Naive B cell (primary cell): Measurements from ENCODE around the gene KPNB1. TPM values are rescaled to one million over a fixed set of nuclear protein-coding genes. Genes with fewer than 3 reads are reported as not detected.

ENCODE experiments used
- ATAC-seq, 2 donors: fragments of 150-1000 bp; cut with Tn5 transposase; 2 replicates each; pipeline ENCODE4 v1.10.0; 2021; ENCODE audit warnings: low read depth in 2 of 2, mild to moderate bottlenecking in 2 of 2, moderate library complexity in 2 of 2
- DNase-seq: peaks from one replicate; pipeline ENCODE4 v3.0.0; 2022
- H3K27ac Mint-ChIP-seq, 6 donors: one replicate each; pipeline ENCODE4 v1.8.0; 2020 to 2022; ENCODE audit warnings: mild to moderate bottlenecking in 6 of 6, mixed read lengths in 6 of 6, moderate library complexity in 5 of 6, inconsistent platforms in 2 of 6
- H3K27me3 Mint-ChIP-seq, 3 donors: one replicate each; pipeline ENCODE4 v1.8.0; 2021 to 2022; ENCODE audit warnings: mixed read lengths in 3 of 3, mild to moderate bottlenecking in 1 of 3
- H3K36me3 Mint-ChIP-seq, 2 donors: one replicate each; pipeline ENCODE4 v1.8.0; 2020 to 2022; ENCODE audit warnings: mixed read lengths in 2 of 2, inconsistent platforms in 1 of 2, mild to moderate bottlenecking in 1 of 2
- H3K4me1 Mint-ChIP-seq, 3 donors: one replicate each; pipeline ENCODE4 v1.8.0; 2020 to 2022; ENCODE audit warnings: mixed read lengths in 3 of 3, inconsistent platforms in 1 of 3, mild to moderate bottlenecking in 1 of 3, moderate library complexity in 1 of 3
- H3K4me3 Mint-ChIP-seq, 8 donors: one replicate each; pipeline ENCODE4 v1.8.0; 2020 to 2022; ENCODE audit warnings: mild to moderate bottlenecking in 8 of 8, mixed read lengths in 8 of 8, moderate library complexity in 8 of 8, inconsistent platforms in 2 of 8
- H3K9me3 Mint-ChIP-seq, 7 donors: one replicate each; pipeline ENCODE4 v1.8.0; 2020 to 2022; ENCODE audit warnings: mixed read lengths in 7 of 7, mild to moderate bottlenecking in 5 of 7, inconsistent platforms in 2 of 7, moderate library complexity in 1 of 7
- polyA plus RNA-seq, 6 donors: library from polyadenylated mRNA; unstranded; fragments of 300-500 nt; fragmentation: Illumina TruSeq; gene quantifications; one replicate each; pipeline ENCODE4 v1.2.3, GENCODE V29; 2021; ENCODE audit warnings: low read depth in 6 of 6

The KPNB1 gene
- polyA plus RNA-seq: 10 to 100 TPM in 5 of 6 donors, 1 to 10 TPM in 1; 6.4 to 33.5 (median 30.6) TPM

- Mint-ChIP-seq H3K4me3 (peak within 1 kb of the TSS; percentile 90 to 100 (median 98)), H3K27ac (peak within 1 kb of the TSS; percentile 92 to 99 (median 96)), H3K36me3 (peaks cover 0 to 7% of the 10 kb centered on the region in 2 donors), H3K27me3 (no peaks in the 10 kb centered on the region), H3K9me3 (no peaks in the 10 kb centered on the region), H3K4me1 (peaks cover 23 to 59% (median 27%) of the 10 kb centered on the region in 3 donors)
- DNase-seq: peak; percentile 99
- ATAC-seq: peak; percentile 79 to 84
These were observed at the start of gene KPNB1 for GRCh38 chr17:47649153-47649971. Gene KPNB1, plus strand, starts transcription at chr17:47649919. Its CDS starts 326 bp downstream, at chr17:47650245.

DNA sequence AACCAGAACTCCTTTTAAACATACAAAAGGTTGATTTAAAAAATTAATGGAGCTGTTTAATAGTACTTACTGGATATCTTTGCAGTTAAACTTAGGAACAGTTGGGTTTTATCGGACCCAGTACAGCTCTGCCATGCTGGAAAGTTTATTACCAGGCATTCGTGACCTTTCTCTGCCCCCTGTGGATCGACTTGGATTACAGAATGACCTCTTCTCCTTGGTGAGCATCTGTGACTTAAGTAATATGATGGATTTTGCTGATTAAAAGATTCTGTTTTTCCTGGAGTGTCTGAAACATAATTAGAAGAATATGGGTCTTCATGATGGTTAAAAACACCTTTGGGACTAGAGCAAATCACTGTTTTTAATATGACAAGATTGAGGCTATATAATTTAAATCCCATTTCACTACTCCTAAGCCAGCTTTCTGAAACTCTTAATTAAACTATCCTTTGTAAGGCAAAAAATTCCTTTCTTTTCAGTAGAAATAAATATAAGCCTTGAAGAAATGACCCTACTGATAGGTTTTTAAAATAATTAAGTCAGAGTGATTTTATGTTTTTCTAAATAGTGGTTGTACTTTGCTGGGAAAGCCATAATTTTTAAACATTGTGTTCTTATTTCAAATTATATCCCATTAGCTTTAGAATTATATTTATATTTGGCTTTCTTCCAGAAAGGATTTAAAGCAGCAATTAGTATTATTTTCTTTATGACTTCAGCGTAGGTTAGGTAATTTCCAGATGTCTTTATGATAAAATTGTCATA, 45.7 kb upstream of the KPNB1 start:
- no peaks in the 10 kb centered on the region for H3K9me3 Mint-ChIP-seq
- peaks cover 10 to 31% of the 10 kb centered on the region in 2 donors for H3K36me3 Mint-ChIP-seq
- no peak overlapping the region for H3K4me3 Mint-ChIP-seq
- DNase-seq (no peak), ATAC-seq (no peak)
- peak overlapping the region in 2 of 6 donors; percentile 2 to 53 for H3K27ac Mint-ChIP-seq
- no peaks in the 10 kb centered on the region for H3K27me3 Mint-ChIP-seq
- H3K4me1 Mint-ChIP-seq: peaks cover 0 to 4% (median 0%) of the 10 kb centered on the region in 3 donors

DNA sequence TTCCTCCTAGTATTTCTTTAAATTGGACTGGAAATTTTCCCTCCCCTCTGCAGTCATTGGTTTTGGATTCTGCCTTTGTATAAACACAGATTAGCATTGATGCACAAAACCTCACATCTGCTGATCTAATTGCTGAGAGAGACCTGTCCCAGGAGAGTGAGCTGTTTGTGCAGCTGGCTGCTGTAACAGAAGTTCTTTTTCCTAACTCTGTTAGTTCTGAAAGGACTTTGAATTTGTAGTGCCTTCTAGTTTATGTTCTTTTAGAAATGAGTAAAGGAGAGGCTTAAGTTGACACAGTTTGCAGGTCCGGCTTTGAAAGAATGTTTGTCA, 45.2 kb upstream of the KPNB1 start:
- no peak for ATAC-seq
- no peak overlapping the region for H3K27ac Mint-ChIP-seq
- H3K27me3 Mint-ChIP-seq: no peaks in the 10 kb centered on the region
- H3K9me3 Mint-ChIP-seq: no peaks in the 10 kb centered on the region
- no peak overlapping the region for H3K4me3 Mint-ChIP-seq
- peaks cover 0 to 4% (median 0%) of the 10 kb centered on the region in 3 donors for H3K4me1 Mint-ChIP-seq
- H3K36me3 Mint-ChIP-seq: peaks cover 10 to 32% of the 10 kb centered on the region in 2 donors
- no peak for DNase-seq

GRCh38 chr17:47605011-47605410, 44.7 kb upstream of the KPNB1 start:
- H3K27ac Mint-ChIP-seq: peak overlapping the region in 2 of 6 donors; percentile 35 to 76
- no peaks in the 10 kb centered on the region for H3K27me3 Mint-ChIP-seq
- H3K9me3 Mint-ChIP-seq: no peaks in the 10 kb centered on the region
- no peak for ATAC-seq
- H3K4me1 Mint-ChIP-seq: peaks cover 0 to 4% (median 0%) of the 10 kb centered on the region in 3 donors
- H3K36me3 Mint-ChIP-seq: peaks cover 10 to 32% of the 10 kb centered on the region in 2 donors
- DNase-seq: no peak
- H3K4me3 Mint-ChIP-seq: no peak overlapping the region

- peak overlapping the region in 3 of 6 donors; percentile 32 to 46 (median 41) for H3K27ac Mint-ChIP-seq
- ATAC-seq (no peak), DNase-seq (no peak)
- H3K4me3 Mint-ChIP-seq: no peak overlapping the region
- peaks cover 10 to 26% of the 10 kb centered on the region in 2 donors for H3K36me3 Mint-ChIP-seq
- H3K9me3 Mint-ChIP-seq: no peaks in the 10 kb centered on the region
- H3K27me3 Mint-ChIP-seq: no peaks in the 10 kb centered on the region
- H3K4me1 Mint-ChIP-seq: peaks cover 0 to 4% (median 2%) of the 10 kb centered on the region in 3 donors
These were observed 42.2 kb upstream of the KPNB1 start for GRCh38 chr17:47607481-47607880.

GRCh38 chr17:47611372-47612350, 38.1 kb upstream of the KPNB1 start:
- peaks cover 4 to 8% (median 4%) of the 10 kb centered on the region in 3 donors for H3K4me1 Mint-ChIP-seq
- no peak for DNase-seq
- no peaks in the 10 kb centered on the region for H3K27me3 Mint-ChIP-seq
- H3K9me3 Mint-ChIP-seq: no peaks in the 10 kb centered on the region
- H3K27ac Mint-ChIP-seq: no peak overlapping the region
- H3K4me3 Mint-ChIP-seq: no peak overlapping the region
- H3K36me3 Mint-ChIP-seq: peaks cover 10 to 18% of the 10 kb centered on the region in 2 donors
- no peak for ATAC-seq

DNA sequence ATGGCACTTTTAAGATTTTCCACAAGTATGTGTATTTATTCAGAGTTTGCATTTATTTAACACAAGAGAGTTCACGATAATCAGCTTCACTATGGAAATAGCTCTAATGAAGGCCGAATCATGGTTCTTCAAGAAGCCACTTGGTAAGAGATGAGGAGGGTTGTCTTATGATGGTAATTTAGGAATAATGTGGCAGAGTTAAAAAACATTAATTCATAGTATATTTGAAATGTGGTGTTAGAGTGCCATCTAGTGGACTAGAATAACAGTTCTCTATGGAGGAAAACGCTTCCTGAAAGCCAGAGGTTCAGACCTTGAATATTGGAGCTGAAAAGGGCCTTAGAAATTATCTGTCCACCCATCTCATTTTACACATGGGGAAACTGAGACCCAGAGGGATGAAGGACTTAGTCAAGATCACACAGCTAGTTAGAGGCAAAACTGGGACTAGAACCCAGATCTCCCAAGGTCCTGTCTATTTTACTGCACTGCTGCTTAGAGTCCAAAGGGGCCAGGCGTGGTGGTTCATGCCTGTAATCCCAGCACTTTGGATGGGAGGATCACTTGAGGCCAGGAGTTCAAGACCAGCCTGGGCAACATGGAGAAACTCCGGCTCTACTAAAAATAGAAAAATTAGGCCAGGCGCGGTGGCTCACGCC, 33.8 kb upstream of the KPNB1 start:
- Mint-ChIP-seq H3K27ac (peak overlapping the region in 1 of 6 donors; percentile 8), H3K4me1 (peaks cover 0 to 33% (median 4%) of the 10 kb centered on the region in 3 donors), H3K4me3 (no peak overlapping the region), H3K27me3 (no peaks in the 10 kb centered on the region), H3K9me3 (no peaks in the 10 kb centered on the region), H3K36me3 (peaks cover 10 to 16% of the 10 kb centered on the region in 2 donors)
- ATAC-seq (peak in 1 of 2 donors; percentile 49), DNase-seq (peak; percentile 43)

DNA sequence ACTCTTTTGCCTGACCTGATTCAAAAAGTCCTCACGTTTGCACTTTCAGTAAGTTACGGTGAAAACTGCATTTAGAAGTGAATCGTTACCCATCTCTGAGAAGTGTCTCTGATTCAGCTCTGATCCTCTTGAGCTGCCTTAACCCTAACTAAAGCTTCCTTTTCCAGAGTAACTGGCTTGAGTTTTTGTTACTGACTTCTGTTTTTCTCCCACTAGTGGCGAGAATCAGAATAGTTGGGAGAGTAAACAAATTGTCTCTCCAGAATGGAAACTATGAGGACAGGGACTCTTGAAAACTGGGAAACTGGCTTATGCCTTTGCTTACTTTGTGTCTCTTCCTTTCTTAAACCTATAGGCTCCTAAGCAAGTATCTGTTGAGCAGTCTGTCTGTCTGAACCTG, 31.3 kb upstream of the KPNB1 start:
- Mint-ChIP-seq H3K4me1 (peaks cover 0 to 41% (median 4%) of the 10 kb centered on the region in 3 donors), H3K9me3 (no peaks in the 10 kb centered on the region), H3K4me3 (peak overlapping the region in 1 of 8 donors; percentile 90), H3K27ac (no peak overlapping the region), H3K36me3 (peaks cover 13 to 16% of the 10 kb centered on the region in 2 donors), H3K27me3 (no peaks in the 10 kb centered on the region)
- no peak for ATAC-seq
- no peak for DNase-seq

GRCh38 chr17:47620503-47621245, 29.0 kb upstream of the KPNB1 start:
- ATAC-seq: no peak
- Mint-ChIP-seq H3K9me3 (no peaks in the 10 kb centered on the region), H3K4me1 (peaks cover 3 to 42% (median 4%) of the 10 kb centered on the region in 3 donors), H3K27ac (peak overlapping the region in 2 of 6 donors; percentile 53 to 90), H3K4me3 (peak overlapping the region in 1 of 8 donors; percentile 90), H3K36me3 (peaks cover 11 to 16% of the 10 kb centered on the region in 2 donors), H3K27me3 (no peaks in the 10 kb centered on the region)
- no peak for DNase-seq

GRCh38 chr17:47621293-47622179, 28.2 kb upstream of the KPNB1 start:
- H3K36me3 Mint-ChIP-seq: peaks cover 7 to 16% of the 10 kb centered on the region in 2 donors
- peak overlapping the region in 1 of 8 donors; percentile 42 for H3K4me3 Mint-ChIP-seq
- DNase-seq (no peak), ATAC-seq (no peak)
- H3K9me3 Mint-ChIP-seq: no peaks in the 10 kb centered on the region
- H3K27ac Mint-ChIP-seq: no peak overlapping the region
- peaks cover 0 to 37% (median 3%) of the 10 kb centered on the region in 3 donors for H3K4me1 Mint-ChIP-seq
- no peaks in the 10 kb centered on the region for H3K27me3 Mint-ChIP-seq

- no peak overlapping the region for H3K27ac Mint-ChIP-seq
- H3K4me1 Mint-ChIP-seq: peaks cover 0 to 37% (median 3%) of the 10 kb centered on the region in 3 donors
These were observed 27.6 kb upstream of the KPNB1 start for GRCh38 chr17:47622180-47622549.

More at GRCh38 chr17:47622180-47622549, 27.6 kb upstream of the KPNB1 start:
- H3K36me3 Mint-ChIP-seq: peaks cover 7 to 16% of the 10 kb centered on the region in 2 donors
- DNase-seq (no peak), ATAC-seq (no peak)
- H3K9me3 Mint-ChIP-seq: no peaks in the 10 kb centered on the region
- H3K4me3 Mint-ChIP-seq: peak overlapping the region in 1 of 8 donors; percentile 54
- no peaks in the 10 kb centered on the region for H3K27me3 Mint-ChIP-seq
